Activated B cell treated with CpG ODN at 0.5 μM for 24 hours (primary cell): ENCODE data around the gene IGF2R. TPM values are rescaled to one million over a fixed set of nuclear protein-coding genes. Genes with fewer than 3 reads are reported as not detected.
"Not testable (repeated sequence)": the region's sequence is repeated elsewhere in the genome, so short reads cannot be mapped to it uniquely, and the experiment has no call there.

Experiments used
- ATAC-seq: fragments of 200-7000 bp; cut with Tn5 transposase; one replicate; pipeline ENCODE4 v1.10.0; 2021; ENCODE audit warnings: low read depth, mild to moderate bottlenecking, moderate library complexity
- CTCF ChIA-PET: fragments of 350-600 bp; sonication (Branson Sonifier 250); formaldehyde crosslinking; loops from one replicate; lab custom pipeline; 2021; ENCODE audit warnings: antibody characterized with exemption; lab: Charles Lee
- POLR2A ChIA-PET: fragments of 350-600 bp; sonication (Branson Sonifier 250); formaldehyde crosslinking; loops from one replicate; lab custom pipeline; 2021; ENCODE audit warnings: antibody characterized with exemption; lab: Charles Lee
- DNase-seq: peaks from one replicate; pipeline ENCODE4 v3.0.0; 2022
- H3K27ac Mint-ChIP-seq: one replicate; pipeline ENCODE4 v1.8.0; 2020; ENCODE audit warnings: mixed read lengths
- H3K27me3 Mint-ChIP-seq: one replicate; pipeline ENCODE4 v1.8.0; 2021; ENCODE audit warnings: mixed read lengths
- H3K36me3 Mint-ChIP-seq: one replicate; pipeline ENCODE4 v1.8.0; 2021; ENCODE audit warnings: low read depth, mixed read lengths
- H3K4me1 Mint-ChIP-seq: one replicate; pipeline ENCODE4 v1.8.0; 2021; ENCODE audit warnings: mixed read lengths
- H3K4me3 Mint-ChIP-seq: one replicate; pipeline ENCODE4 v1.8.0; 2020; ENCODE audit warnings: mild to moderate bottlenecking, mixed read lengths
- H3K9me3 Mint-ChIP-seq: one replicate; pipeline ENCODE4 v1.8.0; 2020; ENCODE audit warnings: mixed read lengths
- CTCF ChIP-seq: fragments of 200-600 bp; IDR thresholded peaks from one replicate; pipeline ENCODE4 v1.8.0; 2022; ENCODE audit warnings: antibody characterized with exemption, mild to moderate bottlenecking
- intact Hi-C: fragments of 100-400 bp; cut with micrococcal nuclease; formaldehyde crosslinking; loops from one replicate; pipeline ENCODE4 v1.15.1; 2024
- total RNA-seq: library from RNA; stranded (reverse); gene quantifications from 2 replicates; pipeline ENCODE4 v1.2.3, GENCODE V29; 2022

IGF2R gene
- total RNA-seq, 1 donor from 2014 or later, result 79.5 TPM

- no peak for ATAC-seq
- Mint-ChIP-seq H3K27me3 (no peaks in the 10 kb centered on the region), H3K27ac (no peak overlapping the region), H3K36me3 (peaks cover 63% of the 10 kb centered on the region), H3K4me3 (no peak overlapping the region), H3K9me3 (no peaks in the 10 kb centered on the region), H3K4me1 (no peaks in the 10 kb centered on the region)
- CTCF ChIA-PET, result no interaction called here
- intact Hi-C loops, result no loop called here
- POLR2A ChIA-PET, result no interaction called here
- no peak for TF ChIP-seq CTCF
- DNase-seq, result no peak
Observed at GRCh38 chr6:160106701-160107100, 137.8 kb downstream of the IGF2R start.

GRCh38 chr6:160108077-160108476 is 139.2 kb downstream of the IGF2R start:
- Mint-ChIP-seq H3K4me3 (no peak overlapping the region), H3K27me3 (no peaks in the 10 kb centered on the region), H3K4me1 (no peaks in the 10 kb centered on the region), H3K36me3 (peaks cover 50% of the 10 kb centered on the region), H3K27ac (no peak overlapping the region), H3K9me3 (no peaks in the 10 kb centered on the region)
- ChIA-PET POLR2A (no interaction called here), CTCF (no interaction called here)
- intact Hi-C loops, result no loop called here
- ATAC-seq, result no peak
- no peak for DNase-seq
- TF ChIP-seq CTCF, result no peak

- TF ChIP-seq CTCF, result no peak
- DNase-seq, result no peak
- Mint-ChIP-seq H3K4me3 (no peak overlapping the region), H3K27me3 (no peaks in the 10 kb centered on the region), H3K4me1 (no peaks in the 10 kb centered on the region), H3K9me3 (no peaks in the 10 kb centered on the region), H3K27ac (no peak overlapping the region), H3K36me3 (peaks cover 32% of the 10 kb centered on the region)
- intact Hi-C loops, result no loop called here
- ATAC-seq, result no peak
- ChIA-PET CTCF (interaction anchor here (1.0 to 1.7 kb wide), 2 partner anchors 27 to 247 kb away, joined by 3 to 4 read pairs; no protein-coding TSS in a partner anchor), POLR2A (no interaction called here)
Observed at GRCh38 chr6:160110586-160111123, 141.8 kb downstream of the IGF2R start.

- peaks cover 21% of the 10 kb centered on the region for H3K36me3 Mint-ChIP-seq
- POLR2A ChIA-PET, result no interaction called here
- no peak for ATAC-seq
- TF ChIP-seq CTCF, result no peak
- no peak for DNase-seq
- H3K4me1 Mint-ChIP-seq, result no peaks in the 10 kb centered on the region
- CTCF ChIA-PET, result interaction anchor here (1.7 kb wide), 1 partner anchor 26 kb away, joined by 3 read pairs; no protein-coding TSS in a partner anchor
- intact Hi-C loops, result no loop called here
- H3K4me3 Mint-ChIP-seq, result no peak overlapping the region
- H3K27me3 Mint-ChIP-seq, result no peaks in the 10 kb centered on the region
- H3K27ac Mint-ChIP-seq, result no peak overlapping the region
- no peaks in the 10 kb centered on the region for H3K9me3 Mint-ChIP-seq
Observed at GRCh38 chr6:160111806-160112205, 142.9 kb downstream of the IGF2R start.

GRCh38 chr6:160112628-160113299 is 143.9 kb downstream of the IGF2R start:
- H3K9me3 Mint-ChIP-seq, result peaks cover 1% of the 10 kb centered on the region
- no peak overlapping the region for H3K4me3 Mint-ChIP-seq
- no peak for DNase-seq
- no peaks in the 10 kb centered on the region for H3K27me3 Mint-ChIP-seq
- POLR2A ChIA-PET, result no interaction called here
- no peaks in the 10 kb centered on the region for H3K4me1 Mint-ChIP-seq
- ATAC-seq, result no peak
- CTCF ChIA-PET, result interaction anchor here (1.7 kb wide), 1 partner anchor 25 kb away, joined by 3 read pairs; no protein-coding TSS in a partner anchor
- intact Hi-C loops, result no loop called here
- H3K27ac Mint-ChIP-seq, result no peak overlapping the region
- H3K36me3 Mint-ChIP-seq, result peaks cover 16% of the 10 kb centered on the region
- no peak for TF ChIP-seq CTCF

- POLR2A ChIA-PET, CTCF ChIA-PET, H3K27ac Mint-ChIP-seq, H3K27me3 Mint-ChIP-seq, H3K4me3 Mint-ChIP-seq, intact Hi-C loops, H3K4me1 Mint-ChIP-seq, H3K9me3 Mint-ChIP-seq, DNase-seq, ATAC-seq: not testable (repeated sequence)
- peaks cover 15% of the 10 kb centered on the region for H3K36me3 Mint-ChIP-seq
Observed at GRCh38 chr6:160114536-160114935, 145.7 kb downstream of the IGF2R start.
